PFSK-1 (cell line): ENCODE data around the gene LRFN2.

Source experiments
- POLR2AphosphoS5 ChIP-seq: IDR thresholded peaks from 2 replicates; pipeline ENCODE4 v1.6.1; 2012; ENCODE audit warnings: low read depth, mild to moderate bottlenecking, control low read depth, low read length, moderate library complexity
- SIN3A ChIP-seq: IDR thresholded peaks from 2 replicates; pipeline ENCODE4 v1.6.1; 2012; ENCODE audit warnings: mild to moderate bottlenecking, low read length, moderate library complexity, borderline replicate concordance; ENCODE audit not compliant: insufficient read depth
- TAF1 ChIP-seq: IDR thresholded peaks from 2 replicates; pipeline ENCODE4 v1.6.1; 2012; ENCODE audit warnings: low read length, control low read depth, borderline replicate concordance; ENCODE audit not compliant: insufficient read depth
- TF ChIP-seq, protein P1 (sequence below), 2 experiments: IDR thresholded peaks; 2 replicates each; pipeline versions ENCODE4 v1.6.1 to v1.8.0; 2011 to 2012; ENCODE audit warnings: low read depth in 2 of 2, low read length in 2 of 2, control low read depth in 1 of 2, inconsistent platforms in 1 of 2, mild to moderate bottlenecking in 1 of 2, moderate library complexity in 1 of 2; ENCODE audit not compliant: insufficient read depth in 1 of 2

DNA sequence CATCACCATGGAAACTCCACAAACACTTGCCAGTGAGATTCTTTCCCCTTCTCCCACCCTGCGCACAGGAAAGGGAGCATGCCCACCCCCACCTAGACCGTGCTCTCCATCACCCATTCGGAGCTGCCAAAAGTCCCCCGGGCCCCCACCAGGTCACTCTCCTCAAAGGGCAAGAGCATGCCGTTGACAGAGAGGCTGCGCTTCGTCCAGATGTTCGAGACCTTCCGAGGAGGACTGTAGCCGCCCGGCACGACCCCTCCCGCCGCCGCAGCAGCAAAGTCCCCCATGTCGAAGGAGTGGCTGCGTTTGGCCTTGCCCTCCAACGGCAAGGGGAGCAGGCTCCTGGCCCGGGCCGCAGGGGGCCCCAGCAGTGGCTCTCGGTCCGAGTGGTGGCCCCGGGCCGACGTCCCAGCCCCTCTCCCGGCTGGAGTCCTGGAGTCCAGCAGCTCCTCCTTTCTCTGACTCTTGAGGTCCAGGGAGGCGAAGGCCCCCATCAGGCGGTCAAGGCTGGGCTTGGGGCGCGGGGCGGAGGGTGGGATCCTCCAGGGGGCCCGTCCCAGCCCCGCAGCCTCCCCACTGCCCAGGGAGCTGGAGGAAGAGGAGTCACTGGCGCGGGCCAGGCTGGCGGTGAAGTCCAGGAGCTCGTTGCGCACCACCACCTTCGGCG lies 195.2 kb downstream of the LRFN2 start:
- no peak for TF ChIP-seq POLR2AphosphoS5
- TF ChIP-seq, protein P1, sequence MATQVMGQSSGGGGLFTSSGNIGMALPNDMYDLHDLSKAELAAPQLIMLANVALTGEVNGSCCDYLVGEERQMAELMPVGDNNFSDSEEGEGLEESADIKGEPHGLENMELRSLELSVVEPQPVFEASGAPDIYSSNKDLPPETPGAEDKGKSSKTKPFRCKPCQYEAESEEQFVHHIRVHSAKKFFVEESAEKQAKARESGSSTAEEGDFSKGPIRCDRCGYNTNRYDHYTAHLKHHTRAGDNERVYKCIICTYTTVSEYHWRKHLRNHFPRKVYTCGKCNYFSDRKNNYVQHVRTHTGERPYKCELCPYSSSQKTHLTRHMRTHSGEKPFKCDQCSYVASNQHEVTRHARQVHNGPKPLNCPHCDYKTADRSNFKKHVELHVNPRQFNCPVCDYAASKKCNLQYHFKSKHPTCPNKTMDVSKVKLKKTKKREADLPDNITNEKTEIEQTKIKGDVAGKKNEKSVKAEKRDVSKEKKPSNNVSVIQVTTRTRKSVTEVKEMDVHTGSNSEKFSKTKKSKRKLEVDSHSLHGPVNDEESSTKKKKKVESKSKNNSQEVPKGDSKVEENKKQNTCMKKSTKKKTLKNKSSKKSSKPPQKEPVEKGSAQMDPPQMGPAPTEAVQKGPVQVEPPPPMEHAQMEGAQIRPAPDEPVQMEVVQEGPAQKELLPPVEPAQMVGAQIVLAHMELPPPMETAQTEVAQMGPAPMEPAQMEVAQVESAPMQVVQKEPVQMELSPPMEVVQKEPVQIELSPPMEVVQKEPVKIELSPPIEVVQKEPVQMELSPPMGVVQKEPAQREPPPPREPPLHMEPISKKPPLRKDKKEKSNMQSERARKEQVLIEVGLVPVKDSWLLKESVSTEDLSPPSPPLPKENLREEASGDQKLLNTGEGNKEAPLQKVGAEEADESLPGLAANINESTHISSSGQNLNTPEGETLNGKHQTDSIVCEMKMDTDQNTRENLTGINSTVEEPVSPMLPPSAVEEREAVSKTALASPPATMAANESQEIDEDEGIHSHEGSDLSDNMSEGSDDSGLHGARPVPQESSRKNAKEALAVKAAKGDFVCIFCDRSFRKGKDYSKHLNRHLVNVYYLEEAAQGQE (IDR thresholded peaks at IDR 0.05; ENCODE audit: insufficient read depth in 1 of 2, low read depth in 2 of 2, low read length in 2 of 2) = no peak
- no peak for TF ChIP-seq SIN3A
- no peak for TF ChIP-seq TAF1
